NCI-H1436 (cell line): Measurements from ENCODE around the gene DNAJC25.
A peak's percentile ranks its signal among the peaks of the same experiment; 100 is the strongest.
"Not testable (repeated sequence)": the region's sequence is repeated elsewhere in the genome, so short reads cannot be mapped to it uniquely, and the experiment has no call there.

Source experiments
- DNase-seq: peaks from one replicate; lab custom pipeline; 2025; lab: John Stamatoyannopoulos, UW

The DNAJC25 gene

GRCh38 chr9:111668026-111668573 is 37.0 kb downstream of the DNAJC25 start:
- no peak for DNase-seq

GRCh38 chr9:111668601-111669000 is 37.5 kb downstream of the DNAJC25 start:
- DNase-seq: not testable (repeated sequence)

GRCh38 chr9:111674319-111674718 is 43.2 kb downstream of the DNAJC25 start:
- no peak for DNase-seq

- DNase-seq: no peak
Observed at GRCh38 chr9:111676116-111676515, 45.0 kb downstream of the DNAJC25 start.

- no peak for DNase-seq
Observed at GRCh38 chr9:111678293-111678692, 47.2 kb downstream of the DNAJC25 start.

GRCh38 chr9:111679199-111679598 is 48.1 kb downstream of the DNAJC25 start:
- no peak for DNase-seq

- no peak for DNase-seq
Observed at GRCh38 chr9:111683392-111683791, 52.3 kb downstream of the DNAJC25 start.

- peak; percentile 6 for DNase-seq
Observed at GRCh38 chr9:111691672-111692329, 60.7 kb downstream of the DNAJC25 start.

- DNase-seq: no peak
Observed at GRCh38 chr9:111696796-111697195, 65.7 kb downstream of the DNAJC25 start.

- no peak for DNase-seq
Observed at GRCh38 chr9:111700776-111701175, 69.6 kb downstream of the DNAJC25 start.
